Measurements from ENCODE around the gene CAPN14.

GRCh38 chr2:31265234-31265633 is 47.9 kb upstream of the CAPN14 start:
- TF ChIP-seq SP1 (IDR thresholded peaks at IDR 0.05) = no peak
- TF ChIP-seq FOXM1 (IDR thresholded peaks at IDR 0.05; ENCODE audit: borderline replicate concordance) = no peak
- TF ChIP-seq LEF1 (IDR thresholded peaks at IDR 0.05; ENCODE audit: borderline replicate concordance) = no peak
